H1 (cell line): ENCODE measurements around the gene IGLL1. TPM values are rescaled to one million over a fixed set of nuclear protein-coding genes. Genes with fewer than 3 reads are reported as not detected.
"Not testable (repeated sequence)": the region's sequence is repeated elsewhere in the genome, so short reads cannot be mapped to it uniquely, and the experiment has no call there.

ENCODE experiments used
- CTCF ChIA-PET: fragments of 300-600 bp; sonication (Branson Sonifier 250); formaldehyde crosslinking; loops from one replicate; lab custom pipeline; 2021; ENCODE audit not compliant: partially characterized antibody; lab: Charles Lee
- POLR2A ChIA-PET: fragments of 300-600 bp; sonication (Branson Sonifier 250); formaldehyde crosslinking; loops from one replicate; lab custom pipeline; 2021; ENCODE audit warnings: inconsistent platforms; ENCODE audit not compliant: partially characterized antibody; lab: Charles Lee
- DNase-seq, 2 experiments: peaks; one replicate each; pipeline versions ENCODE4 v3.0.0 to v3.0.0-alpha.2; 2010 to 2022; ENCODE audit warnings: low spot score in 2 of 2, low read depth in 1 of 2, mixed read lengths in 1 of 2
- FAIRE-seq: peaks from 2 replicates; lab custom pipeline; 2011; peaks lifted over from hg19 to GRCh38; lab: Jason Lieb, UNC
- H2AFZ ChIP-seq: 2 replicates; pipeline ENCODE4 v1.8.1; 2012; ENCODE audit warnings: low read length, inconsistent platforms
- H2AK5ac ChIP-seq: 2 replicates; pipeline ENCODE4 v1.6.1; 2013; ENCODE audit warnings: low read depth, low read length
- H2BK120ac ChIP-seq: replicated peaks from 2 replicates; pipeline ENCODE3; 2013; ENCODE audit warnings: low read depth, low read length, inconsistent platforms
- H2BK12ac ChIP-seq: 2 replicates; pipeline ENCODE4 v1.6.1; 2013; ENCODE audit warnings: low read depth, low read length
- H2BK15ac ChIP-seq: 2 replicates; pipeline ENCODE4 v1.6.1; 2013; ENCODE audit warnings: low read length
- H2BK20ac ChIP-seq: 2 replicates; pipeline ENCODE4 v1.6.1; 2013; ENCODE audit warnings: low read length
- H2BK5ac ChIP-seq: 2 replicates; pipeline ENCODE4 v1.6.1; 2013; ENCODE audit warnings: low read depth, low read length
- H3K14ac ChIP-seq: 2 replicates; pipeline ENCODE4 v1.6.1; 2013; ENCODE audit warnings: inconsistent platforms; ENCODE audit not compliant: insufficient read length
- H3K18ac ChIP-seq: 2 replicates; pipeline ENCODE4 v1.6.1; 2013; ENCODE audit warnings: low read length; ENCODE audit errors: extremely low read depth
- H3K23ac ChIP-seq: 2 replicates; pipeline ENCODE4 v1.6.1; 2013; ENCODE audit warnings: inconsistent platforms; ENCODE audit not compliant: insufficient read length
- H3K23me2 ChIP-seq: 2 replicates; pipeline ENCODE4 v1.6.1; 2013; ENCODE audit warnings: low read depth, low read length
- H3K27ac ChIP-seq: 2 replicates; pipeline ENCODE4 v1.6.1; 2011; ENCODE audit warnings: low read depth, low read length, inconsistent platforms
- H3K27me3 ChIP-seq, 4 experiments: replicated peaks in 1 of 4; 1 replicate in 1 of 4; 2 replicates in 3 of 4; pipeline versions ENCODE4 v1.6.1 to v1.8.1; 2011 to 2013; ENCODE audit warnings: low read length in 3 of 4, mild to moderate bottlenecking in 3 of 4, inconsistent platforms in 2 of 4, mixed read lengths in 2 of 4, moderate library complexity in 1 of 4; ENCODE audit not compliant: control insufficient read depth in 3 of 4, insufficient read depth in 3 of 4; ENCODE audit errors: extremely low read depth in 1 of 4
- H3K36me3 ChIP-seq, 4 experiments: 2 replicates each; pipeline versions ENCODE4 v1.6.1 to v1.8.1; 2011 to 2013; ENCODE audit warnings: mild to moderate bottlenecking in 4 of 4, low read length in 3 of 4, moderate library complexity in 2 of 4, control low read depth in 1 of 4, inconsistent platforms in 1 of 4; ENCODE audit not compliant: insufficient read depth in 4 of 4, control insufficient read depth in 2 of 4
- H3K4ac ChIP-seq: replicated peaks from 2 replicates; pipeline ENCODE3; 2013; ENCODE audit warnings: low read length, low read depth, mixed read lengths, inconsistent platforms; ENCODE audit not compliant: insufficient read length
- H3K4me1 ChIP-seq, 4 experiments: replicated peaks in 1 of 4; 1 replicate in 1 of 4; 2 replicates in 3 of 4; pipeline versions ENCODE4 v1.6.1 to v1.8.1; 2011 to 2013; ENCODE audit warnings: low read length in 3 of 4, inconsistent platforms in 2 of 4, mixed read lengths in 1 of 4; ENCODE audit not compliant: insufficient read depth in 4 of 4, control insufficient read depth in 3 of 4
- H3K4me2 ChIP-seq, 2 experiments: 2 replicates each; pipeline versions ENCODE4 v1.6.1 to v1.8.1; 2011 to 2013; ENCODE audit warnings: low read depth in 2 of 2, low read length in 2 of 2, control low read depth in 1 of 2, inconsistent platforms in 1 of 2, mild to moderate bottlenecking in 1 of 2; ENCODE audit not compliant: insufficient read depth in 1 of 2
- H3K4me3 ChIP-seq, 4 experiments: fragments of 200-600, 300-600 bp in 1 of 4; sonication (generic), shearing (Covaris generic), sonication (Bioruptor Twin) in 1 of 4; 2 replicates each; pipeline versions ENCODE4 v1.5.1 to v1.8.1; 2011 to 2016; ENCODE audit warnings: low read length in 4 of 4, low read depth in 3 of 4, control low read depth in 2 of 4, inconsistent platforms in 2 of 4, mild to moderate bottlenecking in 2 of 4, mixed read lengths in 1 of 4, moderate library complexity in 1 of 4; ENCODE audit not compliant: insufficient read depth in 2 of 4; ENCODE audit errors: extremely low read depth in 1 of 4
- H3K56ac ChIP-seq: replicated peaks from 2 replicates; pipeline ENCODE3; 2013; ENCODE audit warnings: low read depth, mild to moderate bottlenecking, mixed read lengths, low read length, inconsistent platforms; ENCODE audit not compliant: insufficient read length
- H3K79me1 ChIP-seq: 2 replicates; pipeline ENCODE4 v1.6.1; 2013; ENCODE audit warnings: low read depth, low read length, control low read depth
- H3K79me2 ChIP-seq, 2 experiments: 2 replicates each; pipeline versions ENCODE4 v1.6.1 to v1.8.1; 2012 to 2013; ENCODE audit warnings: low read length in 2 of 2, mild to moderate bottlenecking in 2 of 2, inconsistent platforms in 1 of 2; ENCODE audit not compliant: insufficient read depth in 2 of 2, control insufficient read depth in 1 of 2
- H3K9ac ChIP-seq, 4 experiments: replicated peaks in 1 of 4; 1 replicate in 1 of 4; 2 replicates in 3 of 4; pipeline versions ENCODE4 v1.6.1 to v1.8.1; 2011 to 2013; ENCODE audit warnings: low read depth in 3 of 4, low read length in 3 of 4, control low read depth in 2 of 4, mild to moderate bottlenecking in 2 of 4, moderate library complexity in 2 of 4, inconsistent platforms in 1 of 4; ENCODE audit errors: extremely low read depth in 1 of 4
- H3K9me3 ChIP-seq, 2 experiments: 2 replicates each; pipeline versions ENCODE4 v1.6.1 to v1.8.1; 2012 to 2013; ENCODE audit warnings: mild to moderate bottlenecking in 2 of 2, moderate library complexity in 2 of 2, control low read depth in 1 of 2, inconsistent platforms in 1 of 2, low read depth in 1 of 2, low read length in 1 of 2, mixed read lengths in 1 of 2; ENCODE audit not compliant: insufficient read depth in 2 of 2
- H4K20me1 ChIP-seq, 2 experiments: replicated peaks in 1 of 2; 2 replicates each; pipeline versions ENCODE3 to v1.8.1; 2011 to 2013; ENCODE audit warnings: inconsistent platforms in 2 of 2, low read length in 2 of 2, mild to moderate bottlenecking in 1 of 2; ENCODE audit not compliant: insufficient read depth in 2 of 2, control insufficient read depth in 1 of 2
- H4K5ac ChIP-seq: 2 replicates; pipeline ENCODE4 v1.6.1; 2013; ENCODE audit warnings: low read length, low read depth, mixed read lengths, inconsistent platforms; ENCODE audit not compliant: insufficient read length
- H4K8ac ChIP-seq: 2 replicates; pipeline ENCODE4 v1.8.0; 2013; ENCODE audit warnings: mild to moderate bottlenecking, moderate library complexity, low read length, inconsistent platforms; ENCODE audit not compliant: insufficient read depth; ENCODE audit errors: extremely low read depth
- H4K91ac ChIP-seq: replicated peaks from 2 replicates; pipeline ENCODE3; 2013; ENCODE audit warnings: low read length, mixed read lengths, inconsistent platforms; ENCODE audit not compliant: insufficient read length
- WGBS, 2 experiments: shearing (Covaris generic) in 1 of 2; methylation state at CpG; one replicate each; pipeline versions ENCODE4 v1.1.6 to v1.1.7; 2013 to 2015; ENCODE audit warnings: low lambda C conversion rate in 2 of 2, mixed read lengths in 2 of 2, inconsistent platforms in 1 of 2, low coverage in 1 of 2, missing lambda C conversion rate in 1 of 2; ENCODE audit not compliant: insufficient replicate concordance in 2 of 2, insufficient coverage in 1 of 2, insufficient read length in 1 of 2; ENCODE audit errors: extremely low coverage in 1 of 2, missing lambda C conversion rate in 1 of 2; 5-methylcytosine and 5-hydroxymethylcytosine counted together
- polyA plus RNA-seq, 7 experiments: library from polyadenylated mRNA; depleted of rRNA in 3 of 7; stranded (reverse) in 5 of 7; unstranded in 2 of 7; fragments of >200 nt in 5 of 7; fragments of 200-250 nt in 2 of 7; gene quantifications; 1 replicate in 5 of 7; 2 replicates in 1 of 7; 4 replicates in 1 of 7; pipeline versions ENCODE4 v1.2.1 to v1.2.3, GENCODE V29; 2011 to 2013; ENCODE audit warnings: missing spikeins in 2 of 7, mixed read lengths in 2 of 7
- total RNA-seq: library from RNA; stranded (reverse); fragmentation: NEBNext Ultra II Directional; extraction: Animal tissue kit (Norgen Biotek cat#: 25700); gene quantifications from 2 replicates; pipeline ENCODE4 v1.2.1, GENCODE V29; 2021

Gene IGLL1
- total and polyA plus RNA-seq, 2 of the 8 experiments (the other 6 are each of a cell fraction or from before 2014, with no cell fraction given): not detected

- H2BK5ac ChIP-seq, H3K9me3 ChIP-seq, H2AK5ac ChIP-seq, H3K27me3 ChIP-seq, H3K14ac ChIP-seq, H3K4me2 ChIP-seq, H3K4ac ChIP-seq, H2BK12ac ChIP-seq, H3K27ac ChIP-seq, H2BK15ac ChIP-seq, H3K23ac ChIP-seq, H3K18ac ChIP-seq, H3K56ac ChIP-seq, H3K79me1 ChIP-seq, H2AFZ ChIP-seq, H2BK120ac ChIP-seq, H2BK20ac ChIP-seq, H3K23me2 ChIP-seq, H4K5ac ChIP-seq, DNase-seq, H3K4me1 ChIP-seq, FAIRE-seq, POLR2A ChIA-PET, H4K91ac ChIP-seq, H3K79me2 ChIP-seq, H4K8ac ChIP-seq, H3K4me3 ChIP-seq, H3K36me3 ChIP-seq, H4K20me1 ChIP-seq, H3K9ac ChIP-seq: not testable (repeated sequence)
- CTCF ChIA-PET: interaction anchor here (1.5 to 2.1 kb wide), 2 partner anchors 38 to 49 kb away, joined by 3 to 23 read pairs; partner anchors contain the start of gene IGLL1
- 80% methylated on average over 3 of the region's 3 CpGs; no CpG with 5 or more reads in 1 of the 2 experiments for WGBS, 2 experiments
Observed at GRCh38 chr22:23542391-23542790, 37.7 kb downstream of the IGLL1 start.
